HFF-Myc (cell line): Measurements from ENCODE around the gene PLSCR4.

Source experiments
- DNase-seq: peaks from one replicate; pipeline ENCODE4 v3.0.0-alpha.2; 2011; ENCODE audit warnings: low read depth; ENCODE audit errors: extremely low read depth
- H3K4me3 ChIP-seq: replicated peaks from 2 replicates; pipeline ENCODE4 v1.5.1; 2011; ENCODE audit warnings: low read depth, mild to moderate bottlenecking, control low read depth, low read length
- TF ChIP-seq, protein P1 (sequence below): IDR thresholded peaks from 2 replicates; pipeline ENCODE4 v1.5.1; 2012; ENCODE audit warnings: mild to moderate bottlenecking, low read depth, low read length, control low read depth; ENCODE audit errors: missing control alignments

Gene PLSCR4

DNA sequence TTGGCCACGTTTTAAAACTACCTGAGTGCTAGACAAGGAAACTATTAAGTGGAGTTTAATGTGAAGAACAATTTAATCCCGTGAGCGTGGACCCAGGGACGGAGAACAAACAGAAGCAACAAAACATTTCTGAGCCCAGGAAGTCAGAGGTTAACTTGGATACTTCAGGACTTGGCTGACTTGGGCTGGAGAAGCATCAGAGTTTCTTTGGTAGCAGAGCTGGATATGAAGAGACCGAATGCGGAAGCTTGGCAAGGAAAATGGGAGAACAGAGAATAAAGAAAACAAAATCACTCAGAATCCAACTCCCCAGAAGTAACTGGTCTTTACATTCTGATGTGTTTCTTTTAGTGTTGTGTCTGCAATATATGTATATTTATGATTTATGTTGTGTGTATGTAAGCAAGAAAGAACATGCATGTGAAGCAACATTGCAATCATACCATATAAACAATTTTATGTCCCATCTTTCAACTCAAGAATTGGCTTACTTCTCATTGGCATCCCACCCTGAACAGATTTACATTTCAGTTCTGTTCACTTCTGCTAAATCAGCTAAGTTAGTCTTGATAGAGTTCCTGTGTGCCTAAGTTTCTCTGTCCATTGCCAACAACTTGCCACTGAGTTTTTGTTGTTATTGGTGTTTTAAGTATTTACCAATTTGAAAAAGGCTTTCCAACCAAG is 72.8 kb downstream of the PLSCR4 start:
- no peak for DNase-seq
- TF ChIP-seq, protein P1, sequence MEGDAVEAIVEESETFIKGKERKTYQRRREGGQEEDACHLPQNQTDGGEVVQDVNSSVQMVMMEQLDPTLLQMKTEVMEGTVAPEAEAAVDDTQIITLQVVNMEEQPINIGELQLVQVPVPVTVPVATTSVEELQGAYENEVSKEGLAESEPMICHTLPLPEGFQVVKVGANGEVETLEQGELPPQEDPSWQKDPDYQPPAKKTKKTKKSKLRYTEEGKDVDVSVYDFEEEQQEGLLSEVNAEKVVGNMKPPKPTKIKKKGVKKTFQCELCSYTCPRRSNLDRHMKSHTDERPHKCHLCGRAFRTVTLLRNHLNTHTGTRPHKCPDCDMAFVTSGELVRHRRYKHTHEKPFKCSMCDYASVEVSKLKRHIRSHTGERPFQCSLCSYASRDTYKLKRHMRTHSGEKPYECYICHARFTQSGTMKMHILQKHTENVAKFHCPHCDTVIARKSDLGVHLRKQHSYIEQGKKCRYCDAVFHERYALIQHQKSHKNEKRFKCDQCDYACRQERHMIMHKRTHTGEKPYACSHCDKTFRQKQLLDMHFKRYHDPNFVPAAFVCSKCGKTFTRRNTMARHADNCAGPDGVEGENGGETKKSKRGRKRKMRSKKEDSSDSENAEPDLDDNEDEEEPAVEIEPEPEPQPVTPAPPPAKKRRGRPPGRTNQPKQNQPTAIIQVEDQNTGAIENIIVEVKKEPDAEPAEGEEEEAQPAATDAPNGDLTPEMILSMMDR = no peak
- H3K4me3 ChIP-seq = no peak overlapping the region

DNA sequence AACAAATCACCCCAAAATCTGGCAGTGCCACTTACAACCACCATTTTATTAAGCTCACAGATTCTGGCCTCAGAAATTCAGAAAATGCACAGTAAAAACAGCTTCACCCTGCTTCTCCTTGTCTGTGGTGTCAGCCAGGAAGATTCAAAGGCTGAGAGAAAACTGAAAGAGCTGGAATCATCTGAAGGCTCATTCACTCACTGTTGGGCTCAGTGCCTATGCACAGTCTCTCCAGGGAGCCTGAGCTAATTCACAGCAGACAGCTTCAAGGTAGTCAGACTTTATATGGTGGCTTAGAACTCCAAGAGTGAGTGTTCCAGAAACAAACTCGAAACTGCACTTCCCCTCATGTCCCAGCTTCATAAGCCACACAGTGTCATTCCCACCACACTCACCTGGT is 73.4 kb downstream of the PLSCR4 start:
- TF ChIP-seq, protein P1 = no peak

DNA sequence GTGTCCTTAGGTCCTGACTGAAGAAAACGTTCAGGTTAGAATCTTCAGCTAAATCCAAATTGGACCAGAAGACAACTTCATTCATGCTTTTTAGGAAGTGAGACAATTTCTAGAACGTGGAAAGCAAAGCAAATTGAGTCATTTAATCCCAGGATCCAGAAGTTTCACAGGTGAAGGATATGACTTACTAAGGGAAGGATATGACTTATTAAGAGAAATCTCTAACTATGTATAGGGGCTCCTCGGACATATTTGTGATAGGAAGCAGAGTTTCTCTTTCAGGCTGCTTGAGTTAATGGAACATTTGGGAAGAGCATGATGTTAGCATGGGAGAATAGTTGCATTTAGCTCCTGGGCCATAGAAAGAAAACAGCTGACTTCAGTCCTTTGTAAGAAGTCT is 73.8 kb downstream of the PLSCR4 start:
- TF ChIP-seq, protein P1 = no peak
- DNase-seq = no peak
- no peak overlapping the region for H3K4me3 ChIP-seq

More for the DNA sequence above, 73.4 kb downstream of the PLSCR4 start:
- DNase-seq = no peak
- H3K4me3 ChIP-seq = no peak overlapping the region

GRCh38 chr3:146172586-146172985 is 78.3 kb downstream of the PLSCR4 start:
- DNase-seq = no peak
- TF ChIP-seq, protein P1 = no peak
- no peak overlapping the region for H3K4me3 ChIP-seq

- H3K4me3 ChIP-seq = no peak overlapping the region
- no peak for DNase-seq
- TF ChIP-seq, protein P1 = no peak
Observed at GRCh38 chr3:146170591-146170990, 80.3 kb downstream of the PLSCR4 start.

- TF ChIP-seq, protein P1 = no peak
- no peak for DNase-seq
- H3K4me3 ChIP-seq = no peak overlapping the region
Observed at GRCh38 chr3:146169891-146170290, 81.0 kb downstream of the PLSCR4 start.

DNA sequence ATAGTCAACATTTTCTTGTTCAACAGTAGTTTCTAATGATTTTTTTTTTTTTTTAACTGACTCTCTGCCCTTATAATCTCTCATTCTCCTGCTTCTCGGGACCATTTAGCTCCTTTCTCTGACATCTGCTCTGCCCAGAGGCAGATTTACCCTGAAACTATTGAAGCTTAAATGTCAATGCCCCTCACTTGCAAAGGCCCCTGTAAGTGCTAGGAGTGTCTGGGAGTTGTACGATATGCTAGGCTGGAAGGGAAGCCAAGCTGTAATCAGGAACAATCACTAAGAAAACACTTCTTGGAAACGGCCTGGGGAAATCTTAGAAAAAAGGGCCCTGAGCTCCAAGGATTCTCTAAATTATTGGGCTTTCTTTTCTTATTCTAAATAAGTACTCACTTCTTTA is 84.1 kb downstream of the PLSCR4 start:
- no peak for DNase-seq
- H3K4me3 ChIP-seq = no peak overlapping the region
- TF ChIP-seq, protein P1 = no peak
